Stimulated activated CD4-positive, alpha-beta T cell treated with anti-CD3 and anti-CD28 coated beads, Interleukin-4, amount 100 ng/mL, for 1 hour (primary cell): Measurements from ENCODE around the gene RASAL1.

Experiments used
- DNase-seq: peaks from one replicate; pipeline ENCODE4 v3.0.0-alpha.2; 2020

Gene RASAL1

GRCh38 chr12:113135178-113136127 lies at the start of gene RASAL1:
TSS of gene RASAL1 (minus strand) at chr12:113135761. CDS start at chr12:113135462, 299 bp downstream.
- peak; percentile 85 for DNase-seq

- peak; percentile 86 for DNase-seq
Observed at GRCh38 chr12:113184900-113185179, 49.3 kb upstream of the RASAL1 start.

- DNase-seq, result no peak
Observed at GRCh38 chr12:113184098-113184899, 48.7 kb upstream of the RASAL1 start.

GRCh38 chr12:113183030-113183589 lies 47.5 kb upstream of the RASAL1 start:
- no peak for DNase-seq

- DNase-seq, result no peak
Observed at GRCh38 chr12:113181975-113182374, 46.4 kb upstream of the RASAL1 start.

- no peak for DNase-seq
Observed at GRCh38 chr12:113180333-113180732, 44.8 kb upstream of the RASAL1 start.

- no peak for DNase-seq
Observed at GRCh38 chr12:113179023-113179422, 43.5 kb upstream of the RASAL1 start.

GRCh38 chr12:113174461-113175384 lies 39.2 kb upstream of the RASAL1 start:
- peak; percentile 81 for DNase-seq

GRCh38 chr12:113173081-113173698 lies 37.6 kb upstream of the RASAL1 start:
- DNase-seq, result no peak

- DNase-seq, result no peak
Observed at GRCh38 chr12:113172185-113172584, 36.6 kb upstream of the RASAL1 start.

GRCh38 chr12:113171543-113171942 lies 36.0 kb upstream of the RASAL1 start:
- DNase-seq, result no peak

- no peak for DNase-seq
Observed at GRCh38 chr12:113170926-113171325, 35.4 kb upstream of the RASAL1 start.

- no peak for DNase-seq
Observed at GRCh38 chr12:113170457-113170856, 34.9 kb upstream of the RASAL1 start.

- no peak for DNase-seq
Observed at GRCh38 chr12:113169697-113170096, 34.1 kb upstream of the RASAL1 start.

GRCh38 chr12:113167868-113168267 lies 32.3 kb upstream of the RASAL1 start:
- no peak for DNase-seq

- no peak for DNase-seq
Observed at GRCh38 chr12:113165521-113166450, 30.2 kb upstream of the RASAL1 start.

- no peak for DNase-seq
Observed at GRCh38 chr12:113164014-113164413, 28.5 kb upstream of the RASAL1 start.

GRCh38 chr12:113163030-113163360 lies 27.4 kb upstream of the RASAL1 start:
- DNase-seq, result no peak

GRCh38 chr12:113162102-113163029 lies 26.8 kb upstream of the RASAL1 start:
- no peak for DNase-seq
